NAMALWA (cell line): ENCODE measurements around the gene GLI3.

Experiments used
- DNase-seq: peaks from one replicate; pipeline ENCODE4 v3.0.0-alpha.2; 2015; ENCODE audit warnings: low spot score

Gene GLI3

GRCh38 chr7:42105554-42106358 lies 131.3 kb downstream of the GLI3 start:
- DNase-seq: no peak

DNA sequence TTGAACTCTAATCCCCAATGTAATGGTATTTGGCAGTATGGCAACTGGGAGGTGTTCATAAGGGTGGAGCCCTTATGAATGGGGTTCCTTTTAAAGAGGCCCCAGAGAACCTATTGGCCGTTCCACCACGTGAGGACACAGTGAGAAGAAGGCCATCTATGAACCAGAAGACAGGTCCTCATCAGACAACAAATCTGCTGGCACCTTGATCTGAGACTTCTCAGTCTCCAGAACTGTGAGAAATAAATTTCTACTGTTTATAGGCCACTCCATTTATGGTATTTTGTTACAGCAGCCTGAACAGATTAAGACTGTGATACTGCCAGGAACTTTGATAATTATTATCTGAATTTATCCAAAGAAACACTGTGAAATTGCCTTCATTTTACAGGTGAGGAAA lies 132.3 kb downstream of the GLI3 start:
- DNase-seq: no peak

GRCh38 chr7:42104231-42104630 lies 132.8 kb downstream of the GLI3 start:
- DNase-seq: no peak

DNA sequence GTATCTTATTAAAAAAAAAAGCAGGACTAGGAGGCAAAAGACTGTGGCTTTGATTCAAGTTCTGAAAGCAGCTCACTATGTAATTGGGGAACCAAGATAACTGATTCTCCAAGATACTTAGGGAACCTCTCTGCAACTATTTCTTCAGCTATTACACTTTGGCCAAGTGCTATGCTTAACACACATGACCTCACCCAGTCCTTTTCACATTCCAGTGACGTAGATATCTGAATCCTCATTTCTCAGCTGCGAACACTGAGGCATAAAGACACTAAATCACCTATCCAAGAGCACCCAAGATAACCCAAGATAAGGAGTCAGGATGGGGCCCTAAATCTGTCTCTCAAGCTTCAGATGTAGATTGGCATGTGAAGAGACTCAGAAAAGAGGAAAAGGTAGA lies 133.6 kb downstream of the GLI3 start:
- no peak for DNase-seq

DNA sequence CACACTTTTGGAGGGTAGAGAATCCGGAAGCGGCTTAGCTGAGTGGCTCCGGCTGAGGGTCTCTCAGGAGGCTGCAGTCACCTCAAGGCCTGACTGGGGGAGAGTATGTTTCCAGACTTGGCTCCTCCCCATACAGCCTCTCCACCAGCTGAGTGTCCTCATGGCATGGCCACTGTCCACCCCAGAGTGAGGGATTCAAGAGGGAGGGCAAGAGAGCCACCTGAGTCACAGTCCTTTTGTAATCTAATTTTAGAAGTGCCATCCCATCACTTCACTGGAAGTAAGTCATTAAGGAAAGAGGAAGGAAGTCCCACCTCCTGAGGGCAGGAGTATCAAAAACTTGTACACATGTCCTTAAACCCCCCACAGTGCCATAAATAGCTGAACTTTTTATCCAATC lies 134.0 kb downstream of the GLI3 start:
- no peak for DNase-seq

DNA sequence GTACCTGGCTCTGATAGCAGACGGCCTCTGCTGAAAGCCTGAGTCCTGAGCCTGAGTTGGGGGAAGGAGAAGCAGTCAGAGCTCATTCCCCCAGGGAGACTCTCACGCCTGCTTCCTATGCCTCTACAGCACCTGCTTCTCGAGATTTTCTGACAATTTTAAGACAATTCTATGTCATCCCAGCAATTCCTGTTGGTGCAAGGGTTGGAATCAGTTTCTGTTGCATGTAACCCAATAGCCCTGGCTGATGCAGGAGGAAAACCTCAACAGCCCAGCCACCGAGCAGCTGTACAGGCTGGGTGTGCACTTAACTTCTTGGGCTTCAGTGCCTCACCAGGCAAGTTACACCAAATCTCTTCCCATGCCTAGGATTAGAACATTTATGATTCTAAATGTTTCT lies 134.7 kb downstream of the GLI3 start:
- no peak for DNase-seq

GRCh38 chr7:42100156-42100508 lies 136.9 kb downstream of the GLI3 start:
- no peak for DNase-seq

DNA sequence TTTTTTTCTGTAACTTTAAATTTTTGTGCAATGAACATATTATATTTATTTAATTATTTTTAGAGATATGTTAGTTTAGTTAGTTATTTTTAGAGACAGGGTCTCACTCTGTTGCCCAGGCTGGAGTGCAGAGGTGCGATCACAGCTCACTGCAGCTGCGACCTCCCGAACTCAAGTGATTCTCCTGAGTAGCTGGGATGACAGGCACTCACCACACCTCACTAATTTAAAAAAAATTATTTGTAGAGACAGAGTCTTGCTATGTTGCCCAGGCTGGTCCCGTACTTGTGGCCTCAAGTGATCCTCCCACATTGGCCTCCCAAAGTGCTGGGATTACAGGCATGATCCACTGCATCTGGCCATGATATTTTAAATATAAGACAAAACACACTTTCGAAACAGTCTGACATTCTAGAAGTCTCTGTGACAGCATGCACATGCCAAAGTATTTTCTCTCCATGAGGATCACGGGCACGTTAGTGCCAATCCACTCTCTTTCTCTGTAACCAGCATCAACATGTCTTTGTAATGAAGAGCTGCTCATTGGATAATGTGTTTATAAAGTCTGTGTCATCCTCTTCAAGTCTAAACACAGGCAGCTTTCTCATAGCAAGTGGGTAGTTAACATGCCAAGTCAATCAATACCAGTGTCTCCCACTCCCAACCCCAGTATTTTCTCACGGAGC lies 137.4 kb downstream of the GLI3 start:
- no peak for DNase-seq

DNA sequence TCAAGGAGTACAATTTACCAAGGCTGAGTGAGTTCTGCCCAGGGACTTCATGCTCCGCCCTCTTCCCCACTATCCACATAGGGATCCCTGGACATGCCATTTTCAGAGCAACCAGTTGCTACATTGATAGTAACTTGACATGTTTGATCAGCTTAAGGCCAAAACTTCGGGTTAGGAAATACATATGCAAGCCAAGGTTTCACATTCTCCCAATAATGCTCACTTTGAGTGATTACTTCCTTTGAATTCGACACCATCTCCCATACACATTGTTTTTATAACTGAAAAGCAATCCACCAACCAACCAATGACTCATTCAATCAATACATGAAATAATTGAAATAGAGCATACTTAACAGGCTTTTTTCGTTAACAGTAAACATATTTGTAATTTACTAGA lies 137.9 kb downstream of the GLI3 start:
- no peak for DNase-seq

DNA sequence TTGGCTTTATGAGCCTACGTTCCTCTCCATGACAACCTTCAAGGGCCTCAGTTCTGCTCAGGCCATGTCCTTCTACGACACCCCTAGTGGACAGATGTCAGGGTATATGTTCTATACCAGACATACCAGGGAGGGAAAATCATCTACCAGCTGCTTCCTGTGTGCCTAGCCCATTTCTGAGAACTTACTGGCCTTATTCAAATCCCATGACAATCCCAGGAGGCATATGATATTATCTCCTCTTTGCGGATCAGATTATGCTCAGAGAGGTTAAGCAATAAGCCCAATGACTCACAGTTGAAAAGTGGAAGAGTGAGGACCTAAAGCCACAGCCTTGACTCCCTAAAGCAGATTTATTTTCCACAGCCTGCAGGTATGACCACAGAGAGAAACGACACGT lies 139.3 kb downstream of the GLI3 start:
- DNase-seq: peak; percentile 9

GRCh38 chr7:42096681-42097561 lies 140.1 kb downstream of the GLI3 start:
- no peak for DNase-seq

- no peak for DNase-seq
Observed at GRCh38 chr7:42096268-42096667, 140.7 kb downstream of the GLI3 start.

- no peak for DNase-seq
Observed at GRCh38 chr7:42095791-42096190, 141.2 kb downstream of the GLI3 start.

- DNase-seq: no peak
Observed at GRCh38 chr7:42093349-42093905, 143.6 kb downstream of the GLI3 start.

DNA sequence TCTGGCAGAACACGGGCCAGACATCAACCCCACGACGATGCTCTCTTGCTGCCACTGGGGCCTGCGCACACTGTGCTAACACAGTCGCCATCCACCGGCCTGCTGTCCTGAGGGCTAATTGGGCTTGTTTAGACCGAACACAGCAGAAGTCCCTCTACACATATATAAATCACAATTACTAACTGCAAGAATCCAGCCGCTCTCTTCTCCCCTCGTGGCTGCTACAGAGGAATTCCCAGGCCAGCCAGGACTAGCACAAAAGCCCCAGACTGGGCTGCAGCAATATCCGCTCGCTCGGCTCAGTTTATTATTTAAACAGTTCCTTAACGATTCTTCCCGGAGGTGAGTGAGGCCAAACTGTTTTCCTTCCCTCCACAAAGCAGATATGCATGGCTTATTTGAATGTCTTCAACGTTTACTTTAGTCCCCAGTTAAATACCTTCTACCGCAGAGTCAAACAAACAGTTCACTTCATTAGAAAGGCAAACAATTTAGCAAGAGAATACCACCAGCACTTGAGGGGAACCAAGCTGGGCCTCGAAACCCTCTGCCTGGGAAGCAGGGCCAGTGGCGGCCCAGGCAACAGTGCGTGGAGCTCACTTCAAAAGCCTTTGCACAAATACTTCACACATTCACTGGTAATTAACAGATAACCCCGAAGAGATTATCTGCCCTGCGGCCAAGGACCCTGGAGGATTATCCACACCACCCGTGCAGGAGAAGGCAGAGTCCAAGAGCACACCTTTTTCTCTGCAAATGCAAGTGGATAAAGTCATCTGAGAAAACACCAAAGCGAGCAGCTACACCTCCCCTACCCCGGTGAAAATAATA lies 145.3 kb downstream of the GLI3 start:
- no peak for DNase-seq

GRCh38 chr7:42090806-42091205 lies 146.2 kb downstream of the GLI3 start:
- no peak for DNase-seq

GRCh38 chr7:42090056-42090455 lies 147.0 kb downstream of the GLI3 start:
- no peak for DNase-seq

GRCh38 chr7:42087616-42088015 lies 149.4 kb downstream of the GLI3 start:
- DNase-seq: no peak

GRCh38 chr7:42085531-42085930 lies 151.5 kb downstream of the GLI3 start:
- no peak for DNase-seq

GRCh38 chr7:42084263-42084662 lies 152.7 kb downstream of the GLI3 start:
- no peak for DNase-seq

DNA sequence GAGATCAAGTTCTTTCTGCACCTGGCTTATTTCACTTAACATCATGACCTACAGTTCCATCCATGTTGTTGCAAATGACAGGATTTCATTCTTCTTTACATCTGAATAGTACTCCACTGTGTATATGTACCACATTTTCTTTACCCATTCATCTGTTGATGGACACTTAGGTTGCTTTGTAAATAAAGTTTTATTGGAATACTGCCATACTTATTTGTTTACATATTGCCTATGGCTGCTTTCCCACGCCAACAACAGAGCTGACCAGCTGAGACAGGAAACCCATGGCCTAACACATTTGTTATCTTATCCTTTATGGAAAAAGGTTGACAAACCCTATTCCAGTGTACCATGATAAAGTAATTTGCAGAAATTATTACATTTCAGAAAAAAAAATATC lies 153.7 kb downstream of the GLI3 start:
- DNase-seq: no peak

DNA sequence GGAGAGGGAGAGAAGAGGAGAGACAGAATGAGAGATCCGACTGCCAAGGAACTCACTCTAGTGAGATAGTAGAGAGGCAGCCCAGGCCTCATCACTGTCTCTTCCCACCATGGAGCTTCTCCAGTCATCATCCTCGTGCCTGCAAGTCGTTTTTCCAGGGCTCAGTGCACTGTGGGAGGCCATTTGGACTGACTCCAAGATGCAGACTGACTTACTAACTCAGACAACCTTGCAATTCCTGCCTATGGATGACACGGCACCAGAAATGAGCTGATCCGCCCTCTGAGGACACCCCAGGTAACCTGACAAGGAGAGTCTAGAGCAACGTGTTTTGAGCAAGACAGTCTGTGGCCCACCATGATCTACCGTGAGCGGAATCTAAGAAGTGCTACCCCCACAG lies 154.9 kb downstream of the GLI3 start:
- DNase-seq: no peak
